Vagina (tissue), 2 donors: ENCODE measurements around the gene DNAI7.

ENCODE experiments used
- POLR2AphosphoS5 ChIP-seq, 2 donors: sonication (generic); formaldehyde crosslinking; IDR thresholded peaks; one replicate each; pipeline ENCODE4 v1.9.0; 2017; ENCODE audit warnings: antibody characterized with exemption in 2 of 2, mild to moderate bottlenecking in 2 of 2, low read depth in 1 of 2; ENCODE audit not compliant: insufficient read depth in 1 of 2
- TF ChIP-seq, protein P1 (sequence below), 3 experiments: fragments of 450-650 bp in 2 of 3; fragments of 200-600 bp in 1 of 3; sonication (generic) in 1 of 3; IDR thresholded peaks; one replicate each; pipeline ENCODE4 v1.5.1; 2017 to 2019; ENCODE audit warnings: antibody characterized with exemption in 3 of 3, mild to moderate bottlenecking in 2 of 3, moderate library complexity in 2 of 3

DNA sequence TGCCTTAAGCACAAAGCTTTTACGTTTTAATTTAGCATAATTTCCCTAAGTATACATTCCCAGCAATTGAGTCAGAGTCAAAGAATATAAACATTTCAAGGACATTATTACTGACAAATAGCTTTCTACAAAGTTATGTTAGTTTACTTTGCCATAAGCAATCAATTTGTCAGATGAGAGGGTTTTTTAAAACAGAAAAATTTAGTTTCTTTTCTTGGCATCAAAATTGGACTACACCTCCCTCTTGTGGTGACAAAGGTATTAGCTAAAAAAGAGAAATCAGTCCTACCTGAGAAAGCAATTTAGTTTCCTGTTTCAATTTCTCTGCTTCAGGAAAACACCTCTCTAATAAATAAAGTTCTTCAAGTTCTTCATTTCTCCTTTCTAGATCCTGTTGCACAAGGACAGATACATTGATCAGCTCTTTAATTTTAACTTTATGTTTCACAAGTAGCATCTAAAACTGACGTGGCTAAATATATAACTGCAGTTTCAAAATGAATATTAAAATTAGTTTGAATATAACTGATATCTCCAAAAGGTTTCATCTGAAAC is 39.9 kb downstream of the DNAI7 start:
- no peak for TF ChIP-seq POLR2AphosphoS5 (IDR thresholded peaks at IDR 0.05; ENCODE audit: insufficient read depth in 1 of 2, low read depth in 1 of 2)
- TF ChIP-seq, protein P1, sequence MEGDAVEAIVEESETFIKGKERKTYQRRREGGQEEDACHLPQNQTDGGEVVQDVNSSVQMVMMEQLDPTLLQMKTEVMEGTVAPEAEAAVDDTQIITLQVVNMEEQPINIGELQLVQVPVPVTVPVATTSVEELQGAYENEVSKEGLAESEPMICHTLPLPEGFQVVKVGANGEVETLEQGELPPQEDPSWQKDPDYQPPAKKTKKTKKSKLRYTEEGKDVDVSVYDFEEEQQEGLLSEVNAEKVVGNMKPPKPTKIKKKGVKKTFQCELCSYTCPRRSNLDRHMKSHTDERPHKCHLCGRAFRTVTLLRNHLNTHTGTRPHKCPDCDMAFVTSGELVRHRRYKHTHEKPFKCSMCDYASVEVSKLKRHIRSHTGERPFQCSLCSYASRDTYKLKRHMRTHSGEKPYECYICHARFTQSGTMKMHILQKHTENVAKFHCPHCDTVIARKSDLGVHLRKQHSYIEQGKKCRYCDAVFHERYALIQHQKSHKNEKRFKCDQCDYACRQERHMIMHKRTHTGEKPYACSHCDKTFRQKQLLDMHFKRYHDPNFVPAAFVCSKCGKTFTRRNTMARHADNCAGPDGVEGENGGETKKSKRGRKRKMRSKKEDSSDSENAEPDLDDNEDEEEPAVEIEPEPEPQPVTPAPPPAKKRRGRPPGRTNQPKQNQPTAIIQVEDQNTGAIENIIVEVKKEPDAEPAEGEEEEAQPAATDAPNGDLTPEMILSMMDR (IDR thresholded peaks at IDR 0.05) = peak; percentile 13 to 45 (median 36)
